Stimulated activated CD8-positive, alpha-beta memory T cell treated with anti-CD3 and anti-CD28 coated beads, Interleukin-7, amount 100 ng/mL, for 4 hours (primary cell): ENCODE data around the gene ARAP1.
A peak's percentile ranks its signal among the peaks of the same experiment; 100 is the strongest.

Experiments used
- DNase-seq, 2 donors: peaks; one replicate each; pipeline ENCODE4 v3.0.0-alpha.2; 2020; ENCODE audit warnings: low read depth in 2 of 2

ARAP1 gene

GRCh38 chr11:72685560-72686480 lies 66.4 kb downstream of the ARAP1 start:
- peak; percentile 32 to 57 for DNase-seq

GRCh38 chr11:72684236-72684912 lies 67.8 kb downstream of the ARAP1 start:
- DNase-seq, result peak in 1 of 2 donors; percentile 17

GRCh38 chr11:72683782-72684200 lies 68.4 kb downstream of the ARAP1 start:
- peak; percentile 31 to 41 for DNase-seq

- no peak for DNase-seq
Observed at GRCh38 chr11:72682858-72683243, 69.4 kb downstream of the ARAP1 start.

- no peak for DNase-seq
Observed at GRCh38 chr11:72682238-72682857, 69.9 kb downstream of the ARAP1 start.

- DNase-seq, result no peak
Observed at GRCh38 chr11:72681226-72682153, 70.7 kb downstream of the ARAP1 start.

GRCh38 chr11:72680624-72681158 lies 71.5 kb downstream of the ARAP1 start:
- DNase-seq, result no peak

- DNase-seq, result no peak
Observed at GRCh38 chr11:72679869-72680268, 72.3 kb downstream of the ARAP1 start.

GRCh38 chr11:72678524-72678923 lies 73.7 kb downstream of the ARAP1 start:
- DNase-seq, result no peak

GRCh38 chr11:72676861-72677341 lies 75.3 kb downstream of the ARAP1 start:
- DNase-seq, result peak in 1 of 2 donors; percentile 40

- no peak for DNase-seq
Observed at GRCh38 chr11:72675221-72675620, 77.0 kb downstream of the ARAP1 start.

- no peak for DNase-seq
Observed at GRCh38 chr11:72673943-72674828, 78.0 kb downstream of the ARAP1 start, which contains the start of gene PDE2A. PDE2A (minus strand) TSS chr11:72674422; CDS start chr11:72674207, 215 bp downstream.

GRCh38 chr11:72673284-72673942 lies 78.8 kb downstream of the ARAP1 start:
- DNase-seq, result no peak

GRCh38 chr11:72672597-72673238 lies 79.5 kb downstream of the ARAP1 start:
- no peak for DNase-seq

GRCh38 chr11:72671152-72672099 lies 80.8 kb downstream of the ARAP1 start:
- DNase-seq, result no peak

GRCh38 chr11:72670041-72670440 lies 82.2 kb downstream of the ARAP1 start:
- DNase-seq, result no peak

GRCh38 chr11:72669527-72669926 lies 82.7 kb downstream of the ARAP1 start:
- no peak for DNase-seq
